Hepatic stellate cell (primary cell): ENCODE results near the gene HEG1.
"Not testable (repeated sequence)": the region's sequence is repeated elsewhere in the genome, so short reads cannot be mapped to it uniquely, and the experiment has no call there.

Source experiments
- DNase-seq: peaks from one replicate; pipeline ENCODE4 v3.0.0; 2011; ENCODE audit warnings: low spot score

HEG1 gene

GRCh38 chr3:125055913-125056745 lies at the start of gene HEG1:
Gene HEG1 (minus strand): TSS chr3:125055997. CDS start chr3:125055890, 107 bp downstream.
- DNase-seq = peak; percentile 89

GRCh38 chr3:125105116-125105515 lies 49.3 kb upstream of the HEG1 start:
- no peak for DNase-seq

- DNase-seq = no peak
These were observed 48.8 kb upstream of the HEG1 start for GRCh38 chr3:125104639-125105038.

GRCh38 chr3:125103406-125103805 lies 47.6 kb upstream of the HEG1 start:
- DNase-seq = no peak

- DNase-seq = no peak
These were observed 46.7 kb upstream of the HEG1 start for GRCh38 chr3:125102470-125102869.

GRCh38 chr3:125098611-125099291 lies 43.0 kb upstream of the HEG1 start:
- no peak for DNase-seq

- DNase-seq = no peak
These were observed 34.9 kb upstream of the HEG1 start for GRCh38 chr3:125090649-125091048.

- DNase-seq = peak; percentile 84
These were observed 32.1 kb upstream of the HEG1 start for GRCh38 chr3:125087768-125088391.

- DNase-seq = no peak
These were observed 29.4 kb upstream of the HEG1 start for GRCh38 chr3:125085166-125085565.

- DNase-seq = peak; percentile 41
These were observed 28.0 kb upstream of the HEG1 start for GRCh38 chr3:125083776-125084175.

- not testable (repeated sequence) for DNase-seq
These were observed 26.5 kb upstream of the HEG1 start for GRCh38 chr3:125082339-125082738.

GRCh38 chr3:125080077-125080476 lies 24.3 kb upstream of the HEG1 start:
- no peak for DNase-seq

- DNase-seq = no peak
These were observed 23.9 kb upstream of the HEG1 start for GRCh38 chr3:125079675-125080045.

- no peak for DNase-seq
These were observed 23.3 kb upstream of the HEG1 start for GRCh38 chr3:125078951-125079674.

GRCh38 chr3:125077864-125078263 lies 22.1 kb upstream of the HEG1 start:
- DNase-seq = no peak

GRCh38 chr3:125076464-125076863 lies 20.7 kb upstream of the HEG1 start:
- DNase-seq = no peak

GRCh38 chr3:125075738-125076137 lies 19.9 kb upstream of the HEG1 start:
- no peak for DNase-seq

- no peak for DNase-seq
These were observed 17.7 kb upstream of the HEG1 start for GRCh38 chr3:125073390-125073905.

- DNase-seq = no peak
These were observed 17.1 kb upstream of the HEG1 start for GRCh38 chr3:125072749-125073389.

- no peak for DNase-seq
These were observed 16.5 kb upstream of the HEG1 start for GRCh38 chr3:125072301-125072700.

- no peak for DNase-seq
These were observed 14.4 kb upstream of the HEG1 start for GRCh38 chr3:125069968-125070745.
